ENCODE results near the gene PLA2G7.
A peak's percentile ranks its signal among the peaks of the same experiment; 100 is the strongest.
"Not testable (repeated sequence)": the region's sequence is repeated elsewhere in the genome, so short reads cannot be mapped to it uniquely, and the experiment has no call there.

PLA2G7 gene

GRCh38 chr6:46734867-46735719, at the start of gene PLA2G7:
Gene PLA2G7, minus strand, starts transcription at chr6:46735375. Its CDS starts 12,484 bp downstream, at chr6:46722891.
- DNase-seq (ENCODE audit: low read depth in 3 of 3), result no peak

- no peak for DNase-seq (ENCODE audit: low read depth in 3 of 3)
Measured at GRCh38 chr6:46784535-46784934, 49.4 kb upstream of the PLA2G7 start.

- peak in 2 of 3 donors; percentile 4 to 10 for DNase-seq (ENCODE audit: low read depth in 3 of 3)
Measured at GRCh38 chr6:46781478-46782378, 46.6 kb upstream of the PLA2G7 start.

GRCh38 chr6:46777476-46778346, 42.5 kb upstream of the PLA2G7 start:
- no peak for DNase-seq (ENCODE audit: low read depth in 3 of 3)

GRCh38 chr6:46776070-46776712, 41.0 kb upstream of the PLA2G7 start:
- no peak for DNase-seq (ENCODE audit: low read depth in 3 of 3)

- DNase-seq (ENCODE audit: low read depth in 3 of 3), result not testable (repeated sequence)
Measured at GRCh38 chr6:46774736-46775135, 39.6 kb upstream of the PLA2G7 start.

GRCh38 chr6:46773201-46773855, 38.2 kb upstream of the PLA2G7 start:
- no peak for DNase-seq (ENCODE audit: low read depth in 3 of 3)

- DNase-seq (ENCODE audit: low read depth in 3 of 3), result no peak
Measured at GRCh38 chr6:46772762-46773161, 37.6 kb upstream of the PLA2G7 start.

- no peak for DNase-seq (ENCODE audit: low read depth in 3 of 3)
Measured at GRCh38 chr6:46772016-46772415, 36.8 kb upstream of the PLA2G7 start.

GRCh38 chr6:46764961-46765360, 29.8 kb upstream of the PLA2G7 start:
- DNase-seq (ENCODE audit: low read depth in 3 of 3), result no peak

GRCh38 chr6:46764280-46764679, 29.1 kb upstream of the PLA2G7 start:
- not testable (repeated sequence) for DNase-seq (ENCODE audit: low read depth in 3 of 3)

GRCh38 chr6:46763466-46763865, 28.3 kb upstream of the PLA2G7 start:
- no peak for DNase-seq (ENCODE audit: low read depth in 3 of 3)

GRCh38 chr6:46760925-46761324, 25.8 kb upstream of the PLA2G7 start:
- DNase-seq (ENCODE audit: low read depth in 3 of 3), result no peak

GRCh38 chr6:46758960-46759753, 24.0 kb upstream of the PLA2G7 start:
- DNase-seq (ENCODE audit: low read depth in 3 of 3), result no peak

GRCh38 chr6:46757214-46757596, 22.0 kb upstream of the PLA2G7 start:
- DNase-seq (ENCODE audit: low read depth in 3 of 3), result no peak

GRCh38 chr6:46756469-46757213, 21.5 kb upstream of the PLA2G7 start:
- no peak for DNase-seq (ENCODE audit: low read depth in 3 of 3)

GRCh38 chr6:46755865-46756264, 20.7 kb upstream of the PLA2G7 start:
- no peak for DNase-seq (ENCODE audit: low read depth in 3 of 3)

GRCh38 chr6:46751658-46752057, 16.5 kb upstream of the PLA2G7 start:
- DNase-seq (ENCODE audit: low read depth in 3 of 3), result no peak

- no peak for DNase-seq (ENCODE audit: low read depth in 3 of 3)
Measured at GRCh38 chr6:46749731-46750130, 14.6 kb upstream of the PLA2G7 start.

All from stimulated activated CD4-positive, alpha-beta T cell treated with anti-CD3 and anti-CD28 coated beads, TNF-alpha, amount 100 ng/mL, for 48 hours (primary cell).